Fibroblast of pulmonary artery (primary cell): Measurements from ENCODE around the gene TANGO2.

Experiments used
- DNase-seq: peaks from one replicate; pipeline ENCODE4 v3.0.0-alpha.2; 2010; ENCODE audit warnings: low read depth
- H3K4me3 ChIP-seq: replicated peaks from 2 replicates; pipeline ENCODE4 v1.5.1; 2011; ENCODE audit warnings: low read depth, mild to moderate bottlenecking, control low read depth, low read length, moderate library complexity
- TF ChIP-seq, protein P1 (sequence below): IDR thresholded peaks from 2 replicates; pipeline ENCODE4 v1.5.1; 2011; ENCODE audit warnings: mild to moderate bottlenecking, control low read depth, low read length, inconsistent platforms; ENCODE audit errors: missing control alignments

Gene TANGO2

DNA sequence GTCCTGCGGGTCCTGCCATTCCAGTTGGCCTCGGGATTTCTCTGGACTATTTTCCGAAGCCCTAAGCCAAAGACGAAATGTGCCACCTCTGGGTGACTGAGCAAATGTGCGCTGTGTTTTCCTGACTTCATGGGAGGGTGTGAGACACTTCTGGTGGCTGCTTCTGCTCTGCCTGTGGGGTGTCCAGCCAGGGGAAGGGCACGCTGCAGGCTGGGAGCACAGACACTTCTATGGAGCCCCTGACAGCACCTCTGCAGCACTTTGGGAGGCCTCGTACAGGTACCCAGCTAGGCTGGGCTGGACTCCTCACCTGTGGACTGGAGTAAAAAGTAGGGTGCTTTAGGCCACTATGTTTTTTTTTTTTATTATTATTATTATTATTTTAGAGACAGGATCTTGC, 17.7 kb downstream of the TANGO2 start:
- DNase-seq, result no peak
- H3K4me3 ChIP-seq, result no peak overlapping the region

DNA sequence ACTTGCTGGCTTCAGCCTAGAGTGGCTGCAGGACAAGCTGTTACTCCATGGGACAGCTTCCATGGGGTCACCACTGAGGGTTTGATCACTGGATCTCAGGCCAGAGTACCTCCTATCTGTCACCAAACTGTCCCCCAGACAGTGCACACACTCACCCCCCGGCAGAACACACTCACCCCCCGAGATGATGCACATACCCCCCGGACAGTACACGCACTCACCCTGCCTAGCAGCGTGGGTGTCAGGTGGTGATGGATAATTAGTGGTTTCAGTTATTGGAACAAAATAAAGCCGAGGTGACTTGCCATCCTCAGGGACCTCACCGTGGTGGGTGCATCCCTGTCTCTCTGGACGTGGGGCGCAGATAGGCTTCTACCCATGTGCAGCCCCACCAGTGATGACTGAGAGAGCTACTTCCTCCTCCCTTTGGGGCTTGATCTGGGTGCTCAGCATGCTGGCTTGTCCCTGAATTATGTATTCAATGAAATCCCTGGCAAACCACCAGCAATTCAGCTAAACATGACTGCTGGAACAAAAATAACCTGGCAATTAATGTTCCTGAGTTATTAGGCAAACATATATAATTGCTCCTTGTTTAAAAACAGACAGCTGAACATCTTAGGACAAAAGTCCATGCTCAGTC, 18.9 kb downstream of the TANGO2 start:
- DNase-seq, result no peak
- TF ChIP-seq, protein P1, sequence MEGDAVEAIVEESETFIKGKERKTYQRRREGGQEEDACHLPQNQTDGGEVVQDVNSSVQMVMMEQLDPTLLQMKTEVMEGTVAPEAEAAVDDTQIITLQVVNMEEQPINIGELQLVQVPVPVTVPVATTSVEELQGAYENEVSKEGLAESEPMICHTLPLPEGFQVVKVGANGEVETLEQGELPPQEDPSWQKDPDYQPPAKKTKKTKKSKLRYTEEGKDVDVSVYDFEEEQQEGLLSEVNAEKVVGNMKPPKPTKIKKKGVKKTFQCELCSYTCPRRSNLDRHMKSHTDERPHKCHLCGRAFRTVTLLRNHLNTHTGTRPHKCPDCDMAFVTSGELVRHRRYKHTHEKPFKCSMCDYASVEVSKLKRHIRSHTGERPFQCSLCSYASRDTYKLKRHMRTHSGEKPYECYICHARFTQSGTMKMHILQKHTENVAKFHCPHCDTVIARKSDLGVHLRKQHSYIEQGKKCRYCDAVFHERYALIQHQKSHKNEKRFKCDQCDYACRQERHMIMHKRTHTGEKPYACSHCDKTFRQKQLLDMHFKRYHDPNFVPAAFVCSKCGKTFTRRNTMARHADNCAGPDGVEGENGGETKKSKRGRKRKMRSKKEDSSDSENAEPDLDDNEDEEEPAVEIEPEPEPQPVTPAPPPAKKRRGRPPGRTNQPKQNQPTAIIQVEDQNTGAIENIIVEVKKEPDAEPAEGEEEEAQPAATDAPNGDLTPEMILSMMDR, result no peak

More for the DNA sequence above, 17.7 kb downstream of the TANGO2 start:
- TF ChIP-seq, protein P1, result no peak

DNA sequence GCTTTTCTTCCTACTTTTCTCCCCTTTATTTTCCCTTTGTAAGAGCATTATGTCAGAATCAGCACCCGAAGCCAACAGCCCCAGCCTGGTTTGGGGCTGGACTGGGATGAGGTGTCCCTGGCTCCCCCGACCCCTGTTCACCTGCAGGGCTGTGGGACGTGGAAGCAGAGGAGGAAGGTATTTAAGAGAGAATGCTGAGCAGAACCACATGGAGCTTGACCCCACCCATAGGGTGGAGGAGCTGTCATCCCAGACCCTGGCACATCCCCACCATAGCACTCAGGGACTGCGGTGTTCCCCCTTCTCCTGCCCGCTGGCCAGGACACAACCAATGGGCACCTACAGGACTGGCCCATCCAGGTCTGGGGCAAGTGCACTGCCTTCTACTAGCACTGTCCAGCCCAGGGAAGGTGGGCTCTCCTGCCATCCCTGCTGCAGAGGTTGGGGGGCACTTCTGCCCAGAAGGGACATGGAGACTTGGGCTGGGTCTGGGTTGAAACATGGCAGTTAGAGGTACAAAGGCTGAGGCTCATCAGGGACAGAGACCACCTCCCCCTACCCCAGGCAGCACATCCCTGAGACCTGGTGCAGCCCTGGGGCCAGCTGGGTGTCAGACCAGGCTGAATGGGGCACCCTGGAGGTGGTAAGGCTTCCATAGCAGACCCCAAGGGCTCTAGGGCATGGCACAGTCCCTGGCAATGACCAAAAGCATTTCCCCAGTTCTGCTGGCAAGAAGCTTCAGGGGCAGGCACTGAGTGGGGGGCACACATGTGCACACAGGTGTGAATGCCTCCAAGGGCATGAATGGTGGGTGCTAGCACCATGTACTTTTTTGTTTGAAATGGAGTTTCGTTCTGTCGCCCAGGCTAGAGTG, 19.7 kb downstream of the TANGO2 start:
- DNase-seq, result no peak
- no peak overlapping the region for H3K4me3 ChIP-seq
- TF ChIP-seq, protein P1, result no peak

More for the DNA sequence above, 18.9 kb downstream of the TANGO2 start:
- no peak overlapping the region for H3K4me3 ChIP-seq

DNA sequence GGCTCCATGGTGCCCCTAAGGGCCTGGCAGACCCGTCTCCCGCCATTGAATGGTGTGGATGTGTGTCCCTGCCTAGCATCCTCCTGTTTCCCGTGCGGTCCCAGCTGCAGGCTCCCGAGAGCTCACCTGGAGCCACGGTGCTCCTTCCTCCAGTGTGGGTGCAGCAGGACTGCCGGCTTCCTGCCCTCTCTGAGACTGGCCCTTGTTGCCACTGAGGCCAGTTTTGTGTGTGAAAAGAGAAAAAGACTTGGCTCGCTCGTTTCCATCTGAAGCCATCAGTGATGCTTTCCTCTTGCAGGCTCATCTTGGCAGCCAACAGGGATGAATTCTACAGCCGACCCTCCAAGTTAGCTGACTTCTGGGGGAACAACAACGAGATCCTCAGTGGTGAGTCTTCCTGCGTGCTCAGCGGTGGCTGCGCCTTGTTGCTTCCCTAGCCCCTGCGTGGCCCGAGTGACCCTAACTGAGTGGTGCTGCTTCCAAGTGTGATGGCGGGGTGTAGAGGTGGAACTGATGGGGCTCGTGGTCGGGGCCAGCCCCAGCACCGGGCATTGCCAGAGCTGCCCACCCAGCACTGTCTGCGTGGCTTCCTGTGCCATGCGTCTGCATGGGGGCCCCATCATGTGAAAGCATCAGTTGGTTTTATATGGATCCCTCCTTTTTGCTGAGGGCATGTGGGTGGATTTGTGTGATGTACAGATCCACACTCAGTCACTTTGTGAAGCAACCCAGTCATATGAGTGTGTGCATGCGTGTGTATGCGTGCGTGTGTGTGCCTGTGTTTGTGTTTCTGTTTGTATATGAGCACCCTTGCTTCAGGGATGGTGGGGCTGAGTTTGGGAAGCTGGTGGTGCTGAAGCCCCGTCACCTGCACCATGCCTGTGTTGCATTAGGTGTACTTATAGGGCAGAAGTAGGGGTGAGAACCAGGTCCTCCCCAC, 22.4 kb downstream of the TANGO2 start:
- DNase-seq, result no peak
- H3K4me3 ChIP-seq, result no peak overlapping the region
- TF ChIP-seq, protein P1, result no peak

DNA sequence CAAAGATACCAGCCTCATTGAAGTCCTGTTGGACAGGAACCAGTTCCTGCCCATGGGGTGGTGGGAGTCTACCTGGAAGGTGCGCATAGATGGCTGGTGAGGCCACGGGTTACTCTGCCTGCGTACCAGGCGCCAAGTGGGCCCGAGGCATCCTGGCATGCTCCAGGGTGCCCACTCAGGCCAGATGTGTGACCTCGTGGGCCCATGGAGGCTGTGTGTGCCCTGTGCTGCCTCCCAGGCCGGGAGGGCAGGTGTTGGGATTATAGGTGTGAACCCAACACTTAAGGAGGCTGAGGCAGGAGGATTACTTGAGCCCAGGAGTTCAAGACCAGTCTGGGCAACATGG, 23.1 kb downstream of the TANGO2 start:
- no peak overlapping the region for H3K4me3 ChIP-seq
- DNase-seq, result no peak
- TF ChIP-seq, protein P1, result no peak

DNA sequence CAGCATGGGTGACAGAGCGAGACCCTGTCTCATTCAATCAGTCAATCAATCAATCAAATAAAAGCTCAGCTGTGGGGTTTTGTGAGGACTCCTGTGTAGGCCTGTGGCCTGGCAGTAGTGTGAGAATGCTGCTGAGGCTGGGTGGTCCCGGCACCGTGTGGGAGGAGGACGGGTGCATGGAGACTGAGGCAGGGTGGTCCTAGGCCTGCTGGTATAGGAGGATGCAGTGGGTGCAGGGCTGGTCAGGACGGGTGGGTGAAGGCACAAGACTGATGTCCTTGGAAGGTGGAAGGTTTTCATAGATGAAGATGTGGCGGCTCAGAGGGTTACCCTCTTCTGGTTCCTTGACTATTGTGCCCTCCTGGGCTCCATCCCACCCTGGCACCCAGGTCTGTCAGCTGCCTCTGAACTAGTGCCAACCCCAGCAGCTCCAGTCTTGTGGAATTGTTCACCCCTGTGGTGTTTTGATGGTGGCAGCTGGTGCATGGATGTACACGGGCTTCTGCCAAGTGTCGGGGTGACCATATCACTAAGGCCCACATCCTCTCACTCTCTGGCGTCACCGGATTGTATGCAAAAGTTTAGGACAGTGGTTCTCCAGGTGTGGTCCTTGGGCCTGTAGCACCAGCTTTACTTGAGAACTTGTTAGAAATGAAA, 23.7 kb downstream of the TANGO2 start:
- H3K4me3 ChIP-seq, result no peak overlapping the region
- DNase-seq, result no peak
- TF ChIP-seq, protein P1, result no peak
